K562 (cell line): ENCODE results near the gene LMTK2. TPM values are rescaled to one million over a fixed set of nuclear protein-coding genes. Genes with fewer than 3 reads are reported as not detected.

Source experiments
- ATAC-seq: fragments of 200-7000 bp; cut with Tn5 transposase; 3 replicates; pipeline ENCODE4 v1.9.1; 2020; ENCODE audit warnings: moderate library complexity
- BruUV-seq: library from RNA; stranded (reverse); fragments of 400-500 nt; replicated peaks from 2 replicates; lab custom pipeline; 2021; lab: Mats Ljungman, UMichigan
- CTCF ChIA-PET: fragments of 300-600 bp; formaldehyde crosslinking; extraction: SDS; loops from one replicate; lab custom pipeline; 2021; ENCODE audit warnings: low intra/inter-chr PET ratio; lab: Yijun Ruan, JAX
- POLR2A ChIA-PET: fragments of 300-600, 350-650 bp; sonication (Branson Sonifier 250); formaldehyde crosslinking; extraction: SDS; loops from one replicate; lab custom pipeline; 2021; ENCODE audit warnings: antibody characterized with exemption, inconsistent platforms; lab: Yijun Ruan, JAX
- DNase-seq, 4 experiments: peaks; one replicate each; pipeline versions ENCODE4 v3.0.0 to v3.0.0-alpha.2; 2011 to 2018; ENCODE audit warnings: low spot score in 3 of 4, mixed read lengths in 3 of 4; ENCODE audit errors: extremely low read depth in 1 of 4
- FAIRE-seq: peaks from 2 replicates; lab custom pipeline; 2011; peaks lifted over from hg19 to GRCh38; lab: Jason Lieb, UNC
- H2AFZ ChIP-seq: 2 replicates; pipeline ENCODE4 v1.6.0; 2011; ENCODE audit warnings: low read depth, low read length, control low read depth, inconsistent platforms
- H3K27ac ChIP-seq: fragments of 200-600 bp; 3 replicates; pipeline ENCODE4 v1.8.0; 2011; ENCODE audit warnings: low read depth, mild to moderate bottlenecking, control low read depth, inconsistent platforms, low read length, moderate library complexity, mixed read lengths; ENCODE audit errors: extremely low read depth
- H3K27me3 ChIP-seq, 2 experiments: fragments of 300-600 bp in 1 of 2; 2 replicates in 1 of 2; 3 replicates in 1 of 2; pipeline versions ENCODE4 v1.6.0 to v1.8.0; 2011; ENCODE audit warnings: inconsistent platforms in 2 of 2, low read length in 2 of 2, mild to moderate bottlenecking in 1 of 2, mixed read lengths in 1 of 2, moderate library complexity in 1 of 2; ENCODE audit not compliant: control insufficient read depth in 2 of 2, insufficient read depth in 2 of 2
- H3K36me3 ChIP-seq: fragments of 300-600 bp; 3 replicates; pipeline ENCODE4 v1.8.0; 2011; ENCODE audit warnings: mild to moderate bottlenecking, low read length, inconsistent platforms; ENCODE audit not compliant: control insufficient read depth, insufficient read depth
- H3K4me1 ChIP-seq, 2 experiments: fragments of 200-600 bp in 1 of 2; replicated peaks in 1 of 2; 2 replicates in 1 of 2; 3 replicates in 1 of 2; pipeline versions ENCODE4 v1.5.1 to v1.8.0; 2011; ENCODE audit warnings: inconsistent platforms in 2 of 2, low read length in 2 of 2, mild to moderate bottlenecking in 1 of 2, mixed read lengths in 1 of 2, moderate library complexity in 1 of 2; ENCODE audit not compliant: control insufficient read depth in 2 of 2, insufficient read depth in 2 of 2
- H3K4me2 ChIP-seq: 2 replicates; pipeline ENCODE4 v1.6.1; 2011; ENCODE audit warnings: low read length, control low read depth, inconsistent platforms, mixed read lengths; ENCODE audit not compliant: insufficient read depth
- H3K4me3 ChIP-seq: fragments of 200-600 bp; sonication (generic), shearing (Covaris generic); 2 replicates; pipeline ENCODE4 v1.5.1; 2016; ENCODE audit warnings: control low read depth, inconsistent platforms
- H3K79me2 ChIP-seq: fragments of 200-600 bp; 3 replicates; pipeline ENCODE4 v1.8.0; 2011; ENCODE audit warnings: low read length, inconsistent platforms; ENCODE audit not compliant: control insufficient read depth, insufficient read depth
- H3K9ac ChIP-seq, 2 experiments: 2 replicates each; pipeline versions ENCODE4 v1.6.0 to v1.6.1; 2011; ENCODE audit warnings: low read depth in 2 of 2, low read length in 2 of 2, control low read depth in 1 of 2, inconsistent platforms in 1 of 2, mild to moderate bottlenecking in 1 of 2, mixed read lengths in 1 of 2; ENCODE audit not compliant: insufficient read depth in 1 of 2
- H3K9me1 ChIP-seq: one replicate; pipeline ENCODE4 v1.6.0; 2011; ENCODE audit warnings: inconsistent platforms, mild to moderate bottlenecking, low read length, moderate library complexity; ENCODE audit not compliant: control insufficient read depth, insufficient read depth
- H3K9me3 ChIP-seq: replicated peaks from 2 replicates; pipeline ENCODE4 v1.5.1; 2011; ENCODE audit warnings: low read depth, low read length, inconsistent platforms; ENCODE audit not compliant: control insufficient read depth, insufficient read depth
- H4K20me1 ChIP-seq: replicated peaks from 2 replicates; pipeline ENCODE4 v1.6.1; 2011; ENCODE audit warnings: low read length, inconsistent platforms, mixed read lengths; ENCODE audit not compliant: control insufficient read depth, insufficient read depth
- C11orf30 ChIP-seq: fragments of 450-650 bp; IDR thresholded peaks from 2 replicates; pipeline ENCODE4 v1.6.1; 2016; ENCODE audit warnings: low read depth, mild to moderate bottlenecking
- DPF2 ChIP-seq: fragments of 450-650 bp; IDR thresholded peaks from 2 replicates; pipeline ENCODE4 v1.6.1; 2016
- FOXA1 ChIP-seq: fragments of 450-650 bp; IDR thresholded peaks from 2 replicates; pipeline ENCODE4 v1.6.1; 2016; ENCODE audit warnings: mild to moderate bottlenecking, borderline replicate concordance
- ZBTB26 ChIP-seq: fragments of 450-650 bp; formaldehyde crosslinking; IDR thresholded peaks from 2 replicates; pipeline ENCODE4 v1.4.0; 2022; ENCODE audit warnings: missing genetic modification characterization
- ZNF277 ChIP-seq: fragments of 250-450 bp; sonication (Bioruptor Pico); IDR thresholded peaks from 2 replicates; pipeline ENCODE4 v1.8.0; 2022; ENCODE audit warnings: inconsistent platforms, mild to moderate bottlenecking, moderate library complexity, borderline replicate concordance
- ZNF316 ChIP-seq: fragments of 450-650 bp; IDR thresholded peaks from 2 replicates; pipeline ENCODE4 v1.6.1; 2016
- ZNF445 ChIP-seq: fragments of 250-450 bp; sonication (Bioruptor Pico); IDR thresholded peaks from 2 replicates; pipeline ENCODE4 v1.4.0; 2020; ENCODE audit warnings: low read depth, mild to moderate bottlenecking, moderate library complexity
- ZNF75A ChIP-seq: fragments of 450-650 bp; formaldehyde crosslinking; IDR thresholded peaks from 2 replicates; pipeline ENCODE4 v1.4.0; 2020; ENCODE audit warnings: mild to moderate bottlenecking
- WGBS: fragments of 100-300 bp; shearing (Covaris generic); methylation state at CpG from one replicate; pipeline ENCODE4 v1.1.6; 2016; ENCODE audit warnings: low coverage, mixed read lengths; ENCODE audit not compliant: insufficient coverage; ENCODE audit errors: missing lambda C conversion rate; 5-methylcytosine and 5-hydroxymethylcytosine counted together
- in situ Hi-C: fragments of 300-500 bp; cut with MboI; formaldehyde crosslinking; loops from 4 replicates; pipeline ENCODE4 v1.15.0; 2018; ENCODE audit warnings: inconsistent platforms, mixed read lengths
- intact Hi-C: fragments of 100-400 bp; cut with micrococcal nuclease; formaldehyde crosslinking; loops from 2 replicates; pipeline ENCODE4 v1.14.2; 2022
- polyA plus RNA-seq, 8 experiments: library from polyadenylated mRNA; depleted of rRNA in 4 of 8; stranded (reverse) in 5 of 8; unstranded in 3 of 8; fragments of >200 nt; fragmentation: Nextera tagmentation in 2 of 8; fragmentation: Illumina TruSeq in 1 of 8; extraction: Ambion mirVana in 2 of 8; extraction: Trizol in 1 of 8; gene quantifications; 2 replicates each; pipeline versions ENCODE4 v1.2.1 to v1.2.3, GENCODE V29; 2011 to 2014; ENCODE audit warnings: inconsistent platforms in 1 of 8, missing spikeins in 1 of 8
- total RNA-seq, 7 experiments: library from RNA; depleted of rRNA in 6 of 7; stranded (reverse); fragments of >200 nt in 6 of 7; fragmentation: Illumina TruSeq in 2 of 7; extraction: Trizol in 2 of 7; gene quantifications; 2 replicates each; pipeline versions ENCODE4 v1.2.1 to v1.2.3, GENCODE V29; 2011 to 2021; ENCODE audit warnings: low replicate concordance in 1 of 7

The LMTK2 gene
- total and polyA plus RNA-seq, 9 of the 15 experiments (the other 6 are each of a cell fraction or from before 2014, with no cell fraction given) = 0.78 to 16.4 (median 6.3) TPM

GRCh38 chr7:98115746-98116525 is 9.3 kb downstream of the LMTK2 start:
- DNase-seq (peak in 1 of 4 experiments; percentile 3), FAIRE-seq (no peak), ATAC-seq (no peak)
- Histone ChIP-seq H3K4me3 (no peak overlapping the region), H3K9ac (no peak overlapping the region), H3K27me3 (no peaks in the 10 kb centered on the region), H3K36me3 (peaks cover 3% of the 10 kb centered on the region; the same call in 1 of the 3 replicates), H3K79me2 (peaks cover 47% of the 10 kb centered on the region; the same call in 2 of the 3 replicates), H4K20me1 (peaks cover 16% of the 10 kb centered on the region), H3K4me1 (peaks cover 0 to 3% of the 10 kb centered on the region in 2 experiments; a peak in 2 of 5 replicates), H3K4me2 (no peak overlapping the region), H3K9me3 (no peaks in the 10 kb centered on the region), H2AFZ (no peak overlapping the region), H3K27ac (no peak overlapping the region), H3K9me1 (no peaks in the 10 kb centered on the region)
- 88% methylated on average over 10 of the region's 10 CpGs for WGBS
- in situ Hi-C loops = no loop called here
- BruUV-seq = no TSS peak
- no peak for TF ChIP-seq ZNF277 (CRISPR knock-in tag)
- no peak for TF ChIP-seq FOXA1
- peak; percentile 33; the same call in 1 of the 2 replicates for TF ChIP-seq C11orf30
- 0 out of 2 replicates have a peak, but pooled peaks have one; percentile 28 for TF ChIP-seq ZBTB26
- no peak for TF ChIP-seq ZNF75A
- TF ChIP-seq ZNF316 = peak; percentile 76
- no peak for TF ChIP-seq ZNF445 (CRISPR knock-in tag)
- TF ChIP-seq DPF2 = no peak
- intact Hi-C loops = no loop called here
- ChIA-PET POLR2A (interaction anchor here (0.6 kb wide), 2 partner anchors 33 to 1582 kb away, joined by 3 to 5 read pairs; no protein-coding TSS in a partner anchor), CTCF (no interaction called here)
